ENCODE results near the gene XYLB.

XYLB gene

DNA sequence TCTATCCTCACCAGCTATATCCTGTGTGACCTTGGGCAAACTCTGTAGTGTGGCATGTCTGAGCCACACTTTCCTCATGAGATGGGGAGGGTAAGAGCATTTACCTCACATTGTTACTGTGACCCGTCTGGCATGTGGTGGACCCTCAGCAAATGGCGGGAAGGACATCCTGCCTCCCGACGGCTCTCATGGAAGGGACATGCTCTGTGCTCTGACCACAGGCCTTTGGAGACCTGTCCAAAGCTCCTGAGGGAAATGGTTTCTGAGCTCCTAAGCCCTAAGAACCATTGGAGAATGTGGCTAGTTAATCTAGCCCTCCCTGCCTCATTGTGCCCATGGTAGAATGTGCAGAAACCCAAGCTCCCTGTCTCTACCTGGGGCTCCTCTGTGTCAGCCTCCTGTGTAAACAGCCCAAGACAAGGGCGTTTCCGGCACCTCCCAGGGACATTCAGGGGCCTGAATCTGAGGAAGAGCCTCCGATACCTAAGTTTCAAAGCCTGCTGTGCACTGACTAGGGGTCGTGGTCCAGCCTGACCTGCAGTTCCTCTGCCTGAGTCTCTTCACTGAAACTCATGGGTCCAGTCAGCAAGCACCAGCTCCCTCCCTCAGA is 29.0 kb downstream of the XYLB start:
- H3K27ac Mint-ChIP-seq = no peak overlapping the region

DNA sequence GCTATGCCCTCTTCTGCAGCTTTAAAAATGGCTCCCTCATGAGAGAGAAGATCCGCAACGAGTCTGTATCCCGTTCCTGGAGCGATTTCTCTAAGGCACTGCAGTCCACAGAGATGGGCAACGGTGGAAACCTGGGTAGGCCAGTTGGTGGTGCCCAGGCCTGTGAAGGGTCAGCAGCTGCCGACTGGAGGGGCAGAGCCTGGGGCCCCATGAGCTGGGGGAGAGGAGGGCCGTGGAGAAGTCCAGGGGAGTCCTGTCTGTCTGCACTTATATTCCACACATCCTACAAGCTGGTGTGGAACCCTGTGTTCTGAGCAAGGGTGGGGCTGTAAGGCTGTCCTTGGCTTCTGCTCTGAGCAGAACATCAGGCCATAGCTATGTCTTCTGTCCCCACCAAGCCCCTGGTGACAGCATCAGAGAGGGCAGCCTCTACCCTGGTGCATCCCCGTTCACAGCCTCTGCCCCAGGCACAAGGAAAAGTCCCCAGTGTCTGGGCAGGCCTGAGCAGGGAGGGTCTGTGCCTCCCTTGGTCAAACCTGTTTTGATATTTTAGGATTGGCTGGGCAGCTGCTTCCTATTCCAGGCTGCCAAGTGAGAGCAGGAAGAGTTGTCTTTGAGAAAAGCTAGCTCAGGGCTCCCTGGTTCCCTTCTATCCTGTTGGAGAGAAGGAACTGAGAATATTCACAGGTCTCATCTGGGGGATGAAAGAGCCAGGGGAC is 29.7 kb downstream of the XYLB start:
- intact Hi-C loops (cut with micrococcal nuclease) = no loop called here
- H3K4me1 Mint-ChIP-seq (ENCODE audit: low read depth) = peaks cover 9% of the 10 kb centered on the region
- H3K9me3 Mint-ChIP-seq = no peaks in the 10 kb centered on the region
- no peak overlapping the region for H3K27ac Mint-ChIP-seq
- no peaks in the 10 kb centered on the region for H3K27me3 Mint-ChIP-seq
- peaks cover 75% of the 10 kb centered on the region for H3K36me3 Mint-ChIP-seq (ENCODE audit: low read depth)
- H3K4me3 Mint-ChIP-seq = no peak overlapping the region

More for the DNA sequence above, 29.0 kb downstream of the XYLB start:
- Mint-ChIP-seq H3K9me3 (no peaks in the 10 kb centered on the region), H3K27me3 (no peaks in the 10 kb centered on the region), H3K4me3 (no peak overlapping the region), H3K36me3 (ENCODE audit: low read depth) (peaks cover 74% of the 10 kb centered on the region), H3K4me1 (ENCODE audit: low read depth) (peaks cover 9% of the 10 kb centered on the region)
- intact Hi-C loops (cut with micrococcal nuclease) = no loop called here

DNA sequence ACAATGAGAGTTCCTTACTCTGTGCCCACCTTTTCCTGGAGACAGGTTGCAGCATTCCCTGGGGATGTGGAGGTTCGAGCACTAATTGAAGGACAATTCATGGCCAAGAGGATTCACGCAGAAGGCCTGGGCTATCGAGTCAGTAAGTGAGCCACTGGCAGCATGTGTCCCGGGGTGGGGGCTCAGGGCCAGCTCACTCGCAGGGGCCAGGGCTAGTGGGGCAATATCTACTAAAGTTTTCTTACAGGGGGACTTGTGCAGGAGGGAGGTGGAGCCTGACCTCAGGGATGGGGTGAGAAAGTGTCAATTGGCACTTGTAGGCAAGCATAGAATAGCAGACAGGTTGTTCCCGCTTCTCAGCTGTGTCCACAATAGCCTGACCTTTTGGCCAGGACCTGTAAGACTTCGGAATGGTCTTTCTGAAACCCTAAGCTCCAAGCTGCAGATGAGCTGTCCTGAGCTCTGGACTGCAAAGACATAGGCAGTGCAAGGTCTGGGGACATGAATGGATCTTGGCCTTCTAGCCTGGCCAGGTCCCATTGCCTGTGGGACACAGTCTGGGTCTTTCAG is 32.7 kb downstream of the XYLB start:
- Mint-ChIP-seq H3K9me3 (peaks cover 8% of the 10 kb centered on the region), H3K27ac (no peak overlapping the region), H3K4me1 (ENCODE audit: low read depth) (peaks cover 4% of the 10 kb centered on the region), H3K27me3 (no peaks in the 10 kb centered on the region), H3K4me3 (no peak overlapping the region), H3K36me3 (ENCODE audit: low read depth) (peaks cover 74% of the 10 kb centered on the region)
- intact Hi-C loops (cut with micrococcal nuclease) = no loop called here

DNA sequence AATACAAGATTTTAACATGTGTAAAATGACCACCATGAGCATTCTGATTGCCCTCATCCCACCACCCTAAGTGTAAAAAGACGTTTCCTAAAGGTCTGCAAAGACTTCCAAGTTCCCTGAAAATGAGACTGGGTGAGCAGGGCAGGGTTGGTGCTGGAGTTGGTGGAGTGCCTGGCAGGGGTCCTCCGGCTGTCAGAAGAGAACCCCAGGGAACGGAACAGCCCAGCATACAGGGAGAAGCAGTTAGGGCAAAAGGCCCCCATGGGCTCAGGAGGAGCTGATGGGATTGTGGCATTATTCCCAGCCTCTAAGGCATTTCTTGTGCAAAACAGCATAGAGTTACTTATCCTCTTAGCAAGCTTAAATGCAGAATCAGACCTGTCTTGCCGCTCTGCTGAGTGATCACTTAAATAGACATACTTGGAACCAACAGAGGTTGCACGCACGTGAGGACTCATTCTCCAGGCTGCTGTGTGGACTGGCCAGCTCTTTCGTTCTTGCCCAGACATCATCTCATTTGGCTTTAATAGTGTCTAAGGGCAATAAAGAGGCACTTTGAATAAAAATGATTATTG is 36.0 kb downstream of the XYLB start:
- Mint-ChIP-seq H3K27me3 (no peaks in the 10 kb centered on the region), H3K36me3 (ENCODE audit: low read depth) (peaks cover 86% of the 10 kb centered on the region)

DNA sequence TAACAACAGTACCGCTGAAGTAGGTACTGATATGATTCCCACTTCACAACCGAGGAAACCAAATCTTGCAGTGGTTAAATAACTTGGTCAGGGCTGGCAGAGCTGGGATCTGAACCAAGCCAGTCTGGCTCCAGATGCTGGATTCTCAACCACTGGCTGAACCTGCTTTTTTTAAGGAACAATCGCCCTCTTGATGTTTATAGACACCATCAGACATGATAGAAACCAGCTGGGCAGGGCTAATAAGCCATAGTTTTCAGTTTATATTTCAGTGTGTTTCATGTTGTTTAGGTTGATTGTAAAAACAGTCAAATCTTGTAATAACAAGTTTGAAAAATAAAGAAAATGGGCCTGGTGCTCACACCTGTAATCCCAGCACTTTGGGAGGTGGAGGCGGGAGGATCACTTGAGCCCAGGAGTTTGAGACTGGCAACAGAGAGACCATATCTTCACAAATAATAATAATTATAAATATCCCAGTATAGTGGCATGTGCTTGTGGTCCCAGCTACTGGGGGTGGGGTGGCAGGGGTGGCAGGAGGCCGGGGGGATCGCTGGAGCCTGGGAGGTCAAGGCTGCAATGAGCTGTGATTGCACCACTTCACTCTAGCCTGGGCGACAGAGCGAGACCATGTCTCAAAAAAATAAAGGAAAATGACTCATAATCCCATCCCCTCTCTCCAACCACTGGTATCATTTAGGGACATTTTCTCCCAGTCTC is 36.7 kb downstream of the XYLB start:
- H3K27me3 Mint-ChIP-seq = no peaks in the 10 kb centered on the region
- no peak overlapping the region for H3K4me3 Mint-ChIP-seq
- H3K4me1 Mint-ChIP-seq (ENCODE audit: low read depth) = no peaks in the 10 kb centered on the region
- intact Hi-C loops (cut with micrococcal nuclease) = no loop called here
- peaks cover 79% of the 10 kb centered on the region for H3K36me3 Mint-ChIP-seq (ENCODE audit: low read depth)
- no peak overlapping the region for H3K27ac Mint-ChIP-seq
- H3K9me3 Mint-ChIP-seq = peaks cover 28% of the 10 kb centered on the region

More for the DNA sequence above, 36.0 kb downstream of the XYLB start:
- intact Hi-C loops (cut with micrococcal nuclease) = no loop called here
- peaks cover 28% of the 10 kb centered on the region for H3K9me3 Mint-ChIP-seq
- H3K27ac Mint-ChIP-seq = no peak overlapping the region
- H3K4me1 Mint-ChIP-seq (ENCODE audit: low read depth) = no peaks in the 10 kb centered on the region
- no peak overlapping the region for H3K4me3 Mint-ChIP-seq

DNA sequence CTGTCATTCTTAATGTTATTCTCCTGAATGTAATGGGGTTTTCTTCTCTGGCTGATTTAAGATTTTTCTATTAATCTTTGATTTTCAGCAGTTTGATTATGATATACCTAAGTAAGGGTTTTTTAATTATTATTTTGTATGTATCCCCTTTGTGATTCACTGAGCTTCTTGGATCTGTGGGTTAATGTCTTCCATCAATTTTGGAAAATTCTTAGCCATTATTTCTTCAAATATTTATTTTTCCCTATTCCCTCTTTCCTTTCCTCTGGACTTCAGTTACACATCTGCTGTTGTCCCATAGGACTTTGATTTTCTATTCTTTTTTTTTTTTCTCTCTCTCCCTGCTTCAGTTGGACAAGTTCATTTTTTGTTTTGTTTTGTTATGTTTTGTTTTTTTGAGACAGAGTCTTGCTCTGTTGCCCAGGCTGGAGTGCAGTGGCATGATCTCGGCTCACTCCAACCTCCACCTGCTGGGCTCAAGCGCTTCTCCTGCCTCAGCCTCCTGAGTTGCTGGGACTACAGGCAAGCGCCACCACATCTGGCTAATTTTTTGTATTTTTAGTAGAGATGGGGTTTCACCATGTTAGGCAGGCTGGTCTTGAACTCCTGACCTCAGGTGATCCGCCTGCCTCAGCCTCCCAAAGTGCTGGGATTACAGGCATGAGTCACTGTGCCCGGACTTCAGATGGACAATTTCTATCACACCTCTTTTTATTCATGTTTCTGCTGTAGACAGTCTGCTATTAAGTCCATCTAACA is 40.6 kb downstream of the XYLB start:
- Mint-ChIP-seq H3K4me3 (no peak overlapping the region), H3K36me3 (ENCODE audit: low read depth) (peaks cover 42% of the 10 kb centered on the region), H3K9me3 (peaks cover 20% of the 10 kb centered on the region), H3K4me1 (ENCODE audit: low read depth) (no peaks in the 10 kb centered on the region), H3K27ac (no peak overlapping the region), H3K27me3 (no peaks in the 10 kb centered on the region)
- intact Hi-C loops (cut with micrococcal nuclease) = no loop called here

DNA sequence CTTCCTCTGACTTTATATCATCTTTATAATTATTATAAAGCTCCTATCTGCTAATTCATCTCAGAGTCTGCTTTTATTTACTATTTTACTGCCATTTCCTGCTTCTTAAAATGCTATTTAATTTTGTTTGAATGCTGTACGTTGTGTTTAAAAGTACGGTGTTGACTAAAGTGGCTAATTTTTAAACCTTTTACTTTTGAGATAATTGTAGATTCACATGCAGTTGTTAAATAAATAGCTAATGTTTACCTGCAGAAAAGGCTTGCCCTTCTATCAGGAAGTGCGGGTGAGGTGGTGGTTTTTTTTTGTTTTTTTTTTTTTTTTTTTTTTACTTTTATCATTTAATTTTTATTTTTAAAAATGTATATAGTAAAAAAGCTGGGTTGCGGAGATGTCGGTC is 41.3 kb downstream of the XYLB start:
- Mint-ChIP-seq H3K27ac (no peak overlapping the region), H3K36me3 (ENCODE audit: low read depth) (peaks cover 41% of the 10 kb centered on the region), H3K27me3 (no peaks in the 10 kb centered on the region), H3K4me1 (ENCODE audit: low read depth) (no peaks in the 10 kb centered on the region), H3K4me3 (no peak overlapping the region), H3K9me3 (peaks cover 20% of the 10 kb centered on the region)
- intact Hi-C loops (cut with micrococcal nuclease) = no loop called here

DNA sequence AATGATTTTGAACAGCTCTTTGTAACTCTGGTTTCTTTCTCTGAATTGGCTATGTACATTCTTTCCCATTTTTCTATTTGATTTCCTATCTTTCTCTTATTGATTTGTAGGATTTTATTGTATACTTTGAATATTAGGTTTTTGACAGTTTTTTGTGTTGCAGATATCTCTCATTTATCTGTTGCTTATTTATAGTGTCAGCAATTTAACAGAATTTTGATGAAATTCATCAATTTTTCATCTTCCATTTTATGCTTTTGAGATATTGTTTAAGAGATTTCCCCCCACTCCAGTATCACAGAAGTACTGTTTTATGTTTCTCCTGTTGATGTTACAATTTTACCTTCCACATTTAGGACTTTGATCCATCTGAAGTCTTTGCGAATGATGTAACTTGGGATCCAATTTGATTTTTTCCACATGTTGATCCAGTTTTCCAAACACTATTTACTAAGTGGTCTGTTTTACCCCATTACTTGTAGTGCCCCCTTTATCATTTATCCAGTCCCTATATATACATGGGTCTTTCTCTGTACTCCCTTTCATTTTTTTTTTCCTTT is 46.1 kb downstream of the XYLB start:
- H3K36me3 Mint-ChIP-seq (ENCODE audit: low read depth) = peaks cover 25% of the 10 kb centered on the region
- H3K4me3 Mint-ChIP-seq = no peak overlapping the region
- no peaks in the 10 kb centered on the region for H3K4me1 Mint-ChIP-seq (ENCODE audit: low read depth)
- H3K27ac Mint-ChIP-seq = no peak overlapping the region
- H3K9me3 Mint-ChIP-seq = no peaks in the 10 kb centered on the region
- no peaks in the 10 kb centered on the region for H3K27me3 Mint-ChIP-seq
- intact Hi-C loops (cut with micrococcal nuclease) = no loop called here

DNA sequence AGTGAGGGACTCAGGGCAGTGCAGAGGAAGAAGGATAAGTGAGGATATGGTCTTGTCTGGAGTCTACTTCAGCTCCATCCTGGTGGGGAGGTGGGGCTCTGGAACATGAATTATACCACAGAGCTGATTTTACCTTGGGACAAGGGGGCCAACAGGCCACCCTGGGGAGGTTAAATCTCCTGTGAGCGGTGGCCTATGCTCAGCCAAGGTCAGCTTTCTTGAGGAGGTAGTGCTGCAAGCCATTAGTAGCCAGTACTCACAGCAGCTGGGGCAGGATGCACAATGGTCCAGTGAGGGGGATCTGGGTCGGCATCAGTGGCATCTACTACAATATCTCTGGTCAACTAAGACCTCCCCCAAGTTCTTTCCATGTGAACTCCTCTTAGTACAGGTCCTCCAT is 49.7 kb downstream of the XYLB start:
- peaks cover 53% of the 10 kb centered on the region for H3K36me3 Mint-ChIP-seq (ENCODE audit: low read depth)
- H3K4me1 Mint-ChIP-seq (ENCODE audit: low read depth) = no peaks in the 10 kb centered on the region
- no peak overlapping the region for H3K4me3 Mint-ChIP-seq
- intact Hi-C loops (cut with micrococcal nuclease) = no loop called here
- H3K9me3 Mint-ChIP-seq = no peaks in the 10 kb centered on the region
- H3K27ac Mint-ChIP-seq = no peak overlapping the region
- no peaks in the 10 kb centered on the region for H3K27me3 Mint-ChIP-seq

DNA sequence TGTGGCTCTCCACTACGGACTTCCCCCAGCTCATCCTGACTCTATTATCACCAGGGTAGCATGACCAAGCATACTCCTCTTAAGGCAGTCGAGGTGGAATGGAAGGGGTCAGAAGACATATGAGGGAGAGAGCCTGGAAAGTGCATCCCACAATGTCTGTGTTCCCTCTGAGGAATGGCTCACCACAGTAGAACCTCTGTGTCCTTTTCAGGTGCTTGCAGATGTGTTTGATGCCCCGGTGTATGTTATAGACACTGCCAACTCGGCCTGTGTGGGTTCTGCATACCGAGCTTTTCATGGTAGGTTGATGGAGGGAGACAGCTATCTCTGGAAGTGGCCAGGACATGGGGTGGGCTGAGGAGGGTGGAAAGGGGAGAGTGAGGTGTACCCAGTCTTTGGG is 50.3 kb downstream of the XYLB start:
- Mint-ChIP-seq H3K9me3 (no peaks in the 10 kb centered on the region), H3K4me3 (no peak overlapping the region), H3K27ac (no peak overlapping the region), H3K27me3 (no peaks in the 10 kb centered on the region), H3K36me3 (ENCODE audit: low read depth) (peaks cover 60% of the 10 kb centered on the region), H3K4me1 (ENCODE audit: low read depth) (no peaks in the 10 kb centered on the region)
- intact Hi-C loops (cut with micrococcal nuclease) = no loop called here

DNA sequence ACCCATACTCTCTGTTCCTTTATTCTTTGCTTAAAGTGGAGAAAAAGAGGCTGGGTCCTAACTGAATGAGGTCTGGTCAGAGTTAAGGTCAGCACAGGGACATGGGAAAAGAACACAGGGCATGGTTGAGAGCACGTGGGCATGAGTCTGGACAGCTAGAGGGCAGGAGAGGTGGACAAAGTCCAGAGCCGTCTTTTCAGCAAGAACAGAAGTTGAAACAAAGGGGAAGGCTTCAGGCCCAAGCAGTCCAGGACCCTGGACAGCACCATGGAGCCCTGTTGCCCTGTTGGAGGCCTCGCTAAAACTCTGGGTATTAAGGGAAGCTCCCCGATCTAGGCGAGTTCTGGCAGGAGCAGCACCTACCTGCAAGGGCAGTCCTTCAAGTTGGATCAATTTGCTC is 50.7 kb downstream of the XYLB start:
- intact Hi-C loops (cut with micrococcal nuclease) = no loop called here
- H3K36me3 Mint-ChIP-seq (ENCODE audit: low read depth) = peaks cover 61% of the 10 kb centered on the region
- H3K4me3 Mint-ChIP-seq = no peak overlapping the region
- H3K9me3 Mint-ChIP-seq = no peaks in the 10 kb centered on the region
- no peak overlapping the region for H3K27ac Mint-ChIP-seq
- no peaks in the 10 kb centered on the region for H3K27me3 Mint-ChIP-seq
- H3K4me1 Mint-ChIP-seq (ENCODE audit: low read depth) = no peaks in the 10 kb centered on the region

DNA sequence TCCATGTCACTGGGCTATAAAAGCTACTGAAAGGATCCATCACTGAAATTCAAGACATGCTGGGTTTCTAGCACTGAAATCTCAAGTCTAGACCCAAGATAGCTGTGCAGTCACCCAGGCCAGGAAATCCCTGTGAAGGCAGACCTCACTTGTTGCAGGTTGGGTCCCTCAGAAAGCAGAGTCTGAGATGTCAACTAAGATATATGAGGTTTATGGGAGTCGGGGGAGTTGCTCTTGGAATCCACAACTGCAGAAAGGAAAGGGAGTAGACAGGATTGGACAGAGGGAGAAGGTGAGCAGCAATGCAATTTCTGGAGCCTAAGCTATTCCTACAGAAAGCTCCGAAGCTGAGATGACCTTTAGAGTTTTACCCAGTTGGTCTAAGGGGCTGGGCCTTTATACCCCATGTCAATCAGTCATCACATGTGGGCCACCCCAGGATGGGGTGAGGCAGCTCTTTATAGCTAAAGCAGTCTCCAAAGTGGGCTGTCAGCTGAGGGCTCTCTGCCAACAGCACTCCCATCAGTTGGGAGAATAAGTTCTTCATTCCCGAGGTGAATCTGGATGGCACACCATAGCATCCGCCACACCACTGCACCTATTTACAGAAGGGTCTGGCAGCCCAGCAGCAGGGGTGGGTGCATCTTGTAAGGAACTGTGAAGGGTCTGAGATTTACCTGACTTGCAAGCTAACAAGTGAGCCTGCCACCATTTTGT is 54.8 kb downstream of the XYLB start:
- H3K27ac Mint-ChIP-seq = no peak overlapping the region
- intact Hi-C loops (cut with micrococcal nuclease) = no loop called here
- H3K4me3 Mint-ChIP-seq = no peak overlapping the region
- no peaks in the 10 kb centered on the region for H3K4me1 Mint-ChIP-seq (ENCODE audit: low read depth)
- peaks cover 80% of the 10 kb centered on the region for H3K36me3 Mint-ChIP-seq (ENCODE audit: low read depth)
- peaks cover 20% of the 10 kb centered on the region for H3K9me3 Mint-ChIP-seq
- H3K27me3 Mint-ChIP-seq = no peaks in the 10 kb centered on the region

DNA sequence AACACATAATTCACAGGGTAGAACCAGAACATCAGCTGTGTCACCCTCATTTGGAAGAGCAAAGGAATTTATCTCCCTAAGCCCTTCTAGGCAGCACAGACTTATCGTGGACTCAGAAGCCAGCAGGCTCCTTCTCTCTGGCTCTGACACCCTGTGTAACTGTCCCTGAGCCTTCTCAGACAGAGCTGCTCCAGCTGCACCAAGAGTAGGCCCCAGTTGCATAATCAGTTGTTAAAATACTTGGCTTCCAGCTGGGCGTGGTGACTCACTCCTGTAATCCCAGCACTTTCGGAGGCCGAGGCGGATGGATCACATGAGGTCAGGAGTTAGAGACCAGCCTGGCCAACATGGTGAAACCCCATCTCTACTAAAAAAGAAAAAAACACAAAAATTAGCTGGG is 57.7 kb downstream of the XYLB start:
- Mint-ChIP-seq H3K9me3 (peaks cover 22% of the 10 kb centered on the region), H3K4me3 (no peak overlapping the region), H3K36me3 (ENCODE audit: low read depth) (peaks cover 60% of the 10 kb centered on the region), H3K4me1 (ENCODE audit: low read depth) (no peaks in the 10 kb centered on the region), H3K27me3 (no peaks in the 10 kb centered on the region), H3K27ac (no peak overlapping the region)
- intact Hi-C loops (cut with micrococcal nuclease) = no loop called here
